Stomach (tissue), 9 donors: ENCODE measurements around the gene CHRND. TPM values are rescaled to one million over a fixed set of nuclear protein-coding genes. Genes with fewer than 3 reads are reported as not detected.

ENCODE experiments used
- DNase-seq, 2 donors: peaks; one replicate each; pipeline versions ENCODE4 v3.0.0 to v3.0.0-alpha.2; 2013 to 2019
- H3K27ac ChIP-seq, 5 donors: fragments of 200-600 bp in 4 of 5; sonication (generic) in 4 of 5; one replicate each; pipeline ENCODE4 v1.5.1; 2013 to 2019; ENCODE audit warnings: mild to moderate bottlenecking in 1 of 5, moderate library complexity in 1 of 5
- H3K27me3 ChIP-seq, 3 donors: fragments of 200-600 bp; sonication (generic); one replicate each; pipeline ENCODE4 v1.5.1; 2017 to 2019; ENCODE audit warnings: mixed run types in 1 of 3
- H3K36me3 ChIP-seq, 4 donors: fragments of 200-600 bp; sonication (generic); 1 replicate in 3 of 4; 2 replicates in 1 of 4; pipeline ENCODE4 v1.5.1; 2016 to 2019
- H3K4me1 ChIP-seq, 4 donors: fragments of 200-600 bp; sonication (generic); one replicate each; pipeline ENCODE4 v1.5.1; 2016 to 2019
- H3K4me3 ChIP-seq, 4 donors: fragments of 200-600 bp; sonication (generic) in 3 of 4; one replicate each; pipeline ENCODE4 v1.5.1; 2016 to 2019; ENCODE audit warnings: mild to moderate bottlenecking in 1 of 4
- H3K9me3 ChIP-seq, 4 donors: fragments of 200-600 bp; sonication (generic); one replicate each; pipeline ENCODE4 v1.5.1; 2016 to 2019
- EP300 ChIP-seq: sonication (generic); formaldehyde crosslinking; IDR thresholded peaks from one replicate; pipeline ENCODE4 v1.6.1; 2017; ENCODE audit warnings: antibody characterized with exemption
- POLR2A ChIP-seq, 4 donors: fragments of 450-650 bp; IDR thresholded peaks; one replicate each; pipeline ENCODE4 v1.6.1; 2016; ENCODE audit warnings: antibody characterized with exemption in 4 of 4, control low read depth in 2 of 4, mild to moderate bottlenecking in 1 of 4, moderate library complexity in 1 of 4
- POLR2AphosphoS5 ChIP-seq, 3 donors: sonication (generic); formaldehyde crosslinking; IDR thresholded peaks; one replicate each; pipeline ENCODE4 v1.6.1; 2016; ENCODE audit warnings: antibody characterized with exemption in 3 of 3
- WGBS, 5 donors: extraction: QIAGEN DNeasy Blood & Tissue Kit in 3 of 5; methylation state at CpG; one replicate each; pipeline versions ENCODE4 v1.1.5 to v1.1.7; 2013 to 2018; 5-methylcytosine and 5-hydroxymethylcytosine counted together
- intact Hi-C: fragments of 100-400 bp; cut with DNase I; formaldehyde crosslinking; loops from one replicate; pipeline ENCODE4 v1.15.1; 2023; ENCODE audit warnings: low total_unique reads
- polyA plus RNA-seq, 3 donors: library from polyadenylated mRNA; stranded (reverse); fragments of 200-250 nt; gene quantifications; one replicate each; pipeline ENCODE4 v1.2.3, GENCODE V29; 2013
- total RNA-seq, 5 donors: library from RNA; depleted of rRNA; stranded (reverse); fragments of >200 nt; gene quantifications; one replicate each; pipeline versions ENCODE4 v1.1.0 to v1.2.3, GENCODE V29; 2014 to 2016
- TF ChIP-seq, protein P1 (sequence below), 7 experiments: fragments of 450-650 bp in 4 of 7; fragments of 200-600 bp in 3 of 7; sonication (generic) in 3 of 7; IDR thresholded peaks; one replicate each; pipeline ENCODE4 v1.5.1; 2016 to 2019; ENCODE audit warnings: antibody characterized with exemption in 7 of 7, control low read depth in 2 of 7, mild to moderate bottlenecking in 1 of 7
- donor health status: healthy with polysubstance abuse.
- donor health status: Bipolar disorder and iron deficiency.
- donor health status: healthy.

Gene CHRND
- total and polyA plus RNA-seq, 8 donors: not detected

DNA sequence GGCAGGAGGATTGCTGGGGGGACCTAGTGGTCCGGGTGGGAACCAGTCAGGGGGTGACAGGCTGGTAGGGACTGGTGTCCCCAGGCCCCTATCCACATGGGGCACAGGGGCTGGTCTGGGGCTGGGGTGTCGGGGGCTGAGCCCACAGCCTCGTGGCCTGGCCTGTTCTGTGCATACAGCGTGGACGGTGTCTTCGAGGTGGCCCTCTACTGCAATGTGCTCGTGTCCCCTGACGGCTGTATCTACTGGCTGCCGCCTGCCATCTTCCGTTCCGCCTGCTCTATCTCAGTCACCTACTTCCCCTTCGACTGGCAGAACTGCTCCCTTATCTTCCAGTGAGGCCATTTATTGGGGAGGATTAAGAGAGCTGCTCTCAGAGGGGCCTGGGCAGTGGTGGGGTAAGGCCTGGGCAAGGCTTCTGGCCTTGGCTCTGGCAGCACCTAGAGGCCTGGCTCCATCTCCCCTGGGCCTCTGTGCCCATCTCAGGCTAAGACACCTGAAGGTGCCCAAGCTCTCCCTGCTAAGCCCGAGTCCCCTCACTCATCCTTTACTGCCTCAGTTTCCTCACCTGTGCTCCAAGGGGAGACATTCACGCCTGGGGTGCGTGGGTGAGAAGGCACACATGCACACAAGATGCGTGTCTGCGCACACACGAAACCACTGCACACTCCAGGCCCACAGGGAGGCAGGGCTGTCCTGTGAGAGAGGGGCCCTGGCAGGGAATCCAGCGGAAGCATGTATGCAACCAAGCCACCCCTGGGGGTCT, 15.4 kb downstream of the CHRND start:
- H3K4me1 ChIP-seq: peaks cover 0 to 18% (median 10%) of the 10 kb centered on the region in 4 donors
- peaks cover 0 to 2% (median under 1%) of the 10 kb centered on the region in 4 donors for H3K9me3 ChIP-seq
- intact Hi-C loops: no loop called here
- no peak overlapping the region for H3K27ac ChIP-seq
- no peak overlapping the region for H3K4me3 ChIP-seq
- 56 to 70% (median 58%) methylated on average over 17 to 19 of the region's 19 CpGs for WGBS, 5 donors
- peaks cover 0 to 10% (median 0%) of the 10 kb centered on the region in 4 donors for H3K36me3 ChIP-seq
- peaks cover 0 to 42% (median 0%) of the 10 kb centered on the region in 3 donors for H3K27me3 ChIP-seq
- DNase-seq: peak in 1 of 2 donors; percentile 23
- TF ChIP-seq POLR2AphosphoS5 (IDR thresholded peaks at IDR 0.05): no peak
- TF ChIP-seq, protein P1, sequence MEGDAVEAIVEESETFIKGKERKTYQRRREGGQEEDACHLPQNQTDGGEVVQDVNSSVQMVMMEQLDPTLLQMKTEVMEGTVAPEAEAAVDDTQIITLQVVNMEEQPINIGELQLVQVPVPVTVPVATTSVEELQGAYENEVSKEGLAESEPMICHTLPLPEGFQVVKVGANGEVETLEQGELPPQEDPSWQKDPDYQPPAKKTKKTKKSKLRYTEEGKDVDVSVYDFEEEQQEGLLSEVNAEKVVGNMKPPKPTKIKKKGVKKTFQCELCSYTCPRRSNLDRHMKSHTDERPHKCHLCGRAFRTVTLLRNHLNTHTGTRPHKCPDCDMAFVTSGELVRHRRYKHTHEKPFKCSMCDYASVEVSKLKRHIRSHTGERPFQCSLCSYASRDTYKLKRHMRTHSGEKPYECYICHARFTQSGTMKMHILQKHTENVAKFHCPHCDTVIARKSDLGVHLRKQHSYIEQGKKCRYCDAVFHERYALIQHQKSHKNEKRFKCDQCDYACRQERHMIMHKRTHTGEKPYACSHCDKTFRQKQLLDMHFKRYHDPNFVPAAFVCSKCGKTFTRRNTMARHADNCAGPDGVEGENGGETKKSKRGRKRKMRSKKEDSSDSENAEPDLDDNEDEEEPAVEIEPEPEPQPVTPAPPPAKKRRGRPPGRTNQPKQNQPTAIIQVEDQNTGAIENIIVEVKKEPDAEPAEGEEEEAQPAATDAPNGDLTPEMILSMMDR (IDR thresholded peaks at IDR 0.05): no peak
- no peak for TF ChIP-seq POLR2A (IDR thresholded peaks at IDR 0.05)
- TF ChIP-seq EP300: no peak

DNA sequence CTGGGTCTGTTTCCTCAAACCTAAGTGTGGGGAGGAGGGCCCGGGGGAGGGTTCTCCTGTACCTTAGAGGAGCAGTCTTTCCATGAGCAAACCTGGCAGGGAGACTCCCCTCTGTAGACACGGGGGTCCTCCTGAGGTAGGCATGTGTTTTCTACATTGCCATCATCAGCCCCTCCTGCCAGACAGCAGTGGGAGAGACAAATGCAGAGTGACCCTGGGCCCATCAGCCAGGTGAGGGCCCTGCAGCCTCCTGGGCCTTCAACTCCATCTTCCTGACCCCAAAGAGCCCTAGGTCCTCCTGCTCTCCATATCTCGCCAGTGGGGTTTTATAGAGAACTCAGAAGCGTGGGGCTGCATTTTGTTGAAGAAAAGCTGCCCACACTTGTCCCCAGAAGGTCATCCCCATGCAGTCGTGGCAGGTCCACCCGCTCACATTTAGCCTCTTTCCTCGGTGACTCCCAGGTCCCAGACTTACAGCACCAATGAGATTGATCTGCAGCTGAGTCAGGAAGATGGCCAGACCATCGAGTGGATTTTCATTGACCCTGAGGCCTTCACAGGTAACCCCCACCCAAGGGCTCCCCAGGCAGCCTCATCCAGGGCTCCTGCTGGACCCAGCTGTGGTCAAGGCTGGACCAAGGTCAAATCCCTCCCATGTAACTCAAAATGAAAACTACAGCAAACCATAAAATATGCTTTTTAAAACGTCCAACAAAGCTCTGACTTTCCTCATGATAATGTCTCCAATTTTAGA, 16.2 kb downstream of the CHRND start:
- 55 to 81% (median 63%) methylated on average over 5 to 9 of the region's 9 CpGs for WGBS, 5 donors
- Histone ChIP-seq H3K27ac (no peak overlapping the region), H3K27me3 (peaks cover 0 to 37% (median 0%) of the 10 kb centered on the region in 3 donors), H3K4me1 (peaks cover 0 to 15% (median 9%) of the 10 kb centered on the region in 4 donors), H3K9me3 (no peaks in the 10 kb centered on the region), H3K4me3 (no peak overlapping the region), H3K36me3 (peaks cover 0 to 18% (median 6%) of the 10 kb centered on the region in 4 donors)
- no peak for TF ChIP-seq EP300
- TF ChIP-seq, protein P1 (IDR thresholded peaks at IDR 0.05): no peak
- no peak for TF ChIP-seq POLR2AphosphoS5 (IDR thresholded peaks at IDR 0.05)
- no peak for TF ChIP-seq POLR2A (IDR thresholded peaks at IDR 0.05)
- no peak for DNase-seq
- intact Hi-C loops: no loop called here

DNA sequence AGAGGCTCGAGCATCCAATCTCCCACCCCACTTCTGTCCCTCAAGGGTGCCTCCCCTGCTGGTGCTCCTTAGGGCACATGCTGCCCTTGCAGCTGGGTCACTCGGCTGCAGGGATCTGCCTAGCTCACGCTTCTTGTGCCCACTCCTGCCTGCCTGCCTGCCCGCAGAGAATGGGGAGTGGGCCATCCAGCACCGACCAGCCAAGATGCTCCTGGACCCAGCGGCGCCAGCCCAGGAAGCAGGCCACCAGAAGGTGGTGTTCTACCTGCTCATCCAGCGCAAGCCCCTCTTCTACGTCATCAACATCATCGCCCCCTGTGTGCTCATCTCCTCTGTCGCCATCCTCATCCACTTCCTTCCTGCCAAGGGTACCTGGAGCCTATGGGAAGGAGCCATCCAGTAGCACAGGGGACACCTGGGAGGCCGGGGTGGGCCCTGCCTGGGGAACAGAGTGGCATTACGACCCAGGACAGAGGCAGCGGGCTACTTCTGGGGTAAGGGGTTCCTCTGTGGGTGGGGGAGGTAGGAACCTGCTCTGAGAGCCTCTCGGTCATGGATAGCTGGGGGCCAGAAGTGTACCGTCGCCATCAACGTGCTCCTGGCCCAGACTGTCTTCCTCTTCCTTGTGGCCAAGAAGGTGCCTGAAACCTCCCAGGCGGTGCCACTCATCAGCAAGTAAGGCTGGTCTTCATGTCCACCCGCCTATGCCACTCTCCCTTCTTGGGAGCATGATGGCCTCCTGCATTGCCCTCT, 16.9 kb downstream of the CHRND start:
- intact Hi-C loops: no loop called here

More for the DNA sequence above, 16.9 kb downstream of the CHRND start:
- Histone ChIP-seq H3K27ac (no peak overlapping the region), H3K27me3 (peaks cover 0 to 30% (median 0%) of the 10 kb centered on the region in 3 donors), H3K9me3 (no peaks in the 10 kb centered on the region), H3K4me3 (no peak overlapping the region), H3K4me1 (peaks cover 0 to 14% (median 3%) of the 10 kb centered on the region in 4 donors), H3K36me3 (peaks cover 0 to 21% (median 10%) of the 10 kb centered on the region in 4 donors)
- 84 to 92% (median 91%) methylated on average over 17 to 20 of the region's 20 CpGs for whole genome bisulfite sequencing, 5 donors
- no peak for DNase-seq
- TF ChIP-seq EP300 (no peak), POLR2AphosphoS5 (IDR thresholded peaks at IDR 0.05) (no peak), POLR2A (IDR thresholded peaks at IDR 0.05) (no peak)
- TF ChIP-seq, protein P1 (IDR thresholded peaks at IDR 0.05): no peak
